Measurements from ENCODE around the gene SOBP.

The SOBP gene

DNA sequence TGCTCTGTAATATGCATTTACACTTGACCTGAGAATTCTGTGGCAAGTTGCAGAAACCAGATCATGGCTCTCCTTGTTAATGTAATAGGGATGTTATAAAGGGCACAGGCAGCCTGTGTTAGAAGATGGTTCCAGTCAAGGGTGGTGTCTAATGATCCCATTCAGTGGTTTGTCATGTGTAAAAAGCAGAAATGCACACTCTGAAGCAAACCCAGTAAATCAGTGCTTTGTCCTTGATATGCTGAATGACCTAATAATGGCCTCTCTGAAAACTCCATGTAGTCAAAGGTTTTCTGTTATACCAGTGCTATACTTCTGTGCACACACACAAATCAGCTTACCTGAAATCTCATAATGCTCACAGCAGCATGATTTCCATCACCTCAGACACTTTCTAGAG, 66.2 kb downstream of the SOBP start:
- no peak for DNase-seq (ENCODE audit: low spot score)
- TF ChIP-seq, protein P1, sequence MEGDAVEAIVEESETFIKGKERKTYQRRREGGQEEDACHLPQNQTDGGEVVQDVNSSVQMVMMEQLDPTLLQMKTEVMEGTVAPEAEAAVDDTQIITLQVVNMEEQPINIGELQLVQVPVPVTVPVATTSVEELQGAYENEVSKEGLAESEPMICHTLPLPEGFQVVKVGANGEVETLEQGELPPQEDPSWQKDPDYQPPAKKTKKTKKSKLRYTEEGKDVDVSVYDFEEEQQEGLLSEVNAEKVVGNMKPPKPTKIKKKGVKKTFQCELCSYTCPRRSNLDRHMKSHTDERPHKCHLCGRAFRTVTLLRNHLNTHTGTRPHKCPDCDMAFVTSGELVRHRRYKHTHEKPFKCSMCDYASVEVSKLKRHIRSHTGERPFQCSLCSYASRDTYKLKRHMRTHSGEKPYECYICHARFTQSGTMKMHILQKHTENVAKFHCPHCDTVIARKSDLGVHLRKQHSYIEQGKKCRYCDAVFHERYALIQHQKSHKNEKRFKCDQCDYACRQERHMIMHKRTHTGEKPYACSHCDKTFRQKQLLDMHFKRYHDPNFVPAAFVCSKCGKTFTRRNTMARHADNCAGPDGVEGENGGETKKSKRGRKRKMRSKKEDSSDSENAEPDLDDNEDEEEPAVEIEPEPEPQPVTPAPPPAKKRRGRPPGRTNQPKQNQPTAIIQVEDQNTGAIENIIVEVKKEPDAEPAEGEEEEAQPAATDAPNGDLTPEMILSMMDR (IDR thresholded peaks at IDR 0.05; ENCODE audit: extremely low read depth, missing control alignments): no peak

DNA sequence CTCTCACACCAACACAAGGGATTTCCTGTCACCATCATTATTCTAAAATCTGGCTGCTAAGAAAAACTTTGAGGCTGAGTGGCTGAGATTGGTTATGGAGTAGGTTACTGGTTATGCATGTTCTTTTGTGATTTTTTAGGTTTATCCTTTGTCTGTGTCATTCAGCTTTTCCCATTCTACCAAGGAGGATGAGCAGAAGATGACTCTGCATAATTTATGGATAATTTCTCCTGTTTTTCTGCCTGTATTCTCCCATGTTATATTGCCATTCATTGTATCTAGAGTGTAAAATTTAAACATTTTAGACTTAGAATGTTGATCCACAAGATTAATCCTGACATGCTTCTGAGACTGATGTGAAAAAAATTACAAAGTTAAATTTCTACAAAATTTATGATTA, 67.8 kb downstream of the SOBP start:
- TF ChIP-seq, protein P1 (IDR thresholded peaks at IDR 0.05; ENCODE audit: extremely low read depth, missing control alignments): no peak

DNA sequence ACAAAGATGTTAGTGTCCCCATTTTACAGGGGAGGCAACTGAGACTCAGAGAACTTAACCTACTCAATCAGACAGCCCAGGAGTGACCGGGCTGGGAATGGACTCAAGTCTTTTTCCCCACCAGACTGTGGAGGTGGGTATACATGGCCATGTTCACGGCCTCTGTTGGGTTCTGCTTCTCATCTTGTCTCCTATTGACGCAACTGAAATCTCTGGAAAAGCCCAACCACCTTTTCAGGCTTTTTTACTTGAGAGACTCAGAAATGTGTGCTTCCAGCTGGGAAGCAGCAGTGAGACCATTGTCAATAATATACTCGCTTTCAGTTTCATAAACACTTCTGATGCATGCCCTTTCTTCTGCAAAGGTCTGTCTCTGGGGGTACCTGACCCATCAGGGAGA, 70.7 kb downstream of the SOBP start:
- TF ChIP-seq, protein P1 (IDR thresholded peaks at IDR 0.05; ENCODE audit: extremely low read depth, missing control alignments): no peak
- no peak for DNase-seq (ENCODE audit: low spot score)

More for the DNA sequence above, 67.8 kb downstream of the SOBP start:
- DNase-seq (ENCODE audit: low spot score): no peak

DNA sequence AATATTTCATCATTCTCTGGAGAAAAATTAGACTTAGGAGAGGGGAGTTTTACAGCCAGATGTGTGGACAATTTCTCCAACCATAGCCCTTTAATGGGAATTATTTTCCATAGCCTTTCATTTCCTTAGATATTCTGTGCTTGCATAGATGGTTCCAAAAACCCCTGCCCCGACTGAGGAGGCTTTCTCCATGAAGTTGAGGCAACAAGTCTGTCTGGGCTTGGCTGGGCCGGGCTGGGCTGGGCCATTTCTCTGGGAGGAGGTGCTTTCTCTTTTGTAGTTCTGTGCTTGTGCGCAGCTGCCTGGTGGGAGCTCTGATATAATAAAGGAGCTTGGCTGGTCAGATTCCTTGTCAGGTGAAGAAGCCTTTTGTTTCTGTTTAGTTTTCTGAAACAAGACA, 71.4 kb downstream of the SOBP start:
- DNase-seq (ENCODE audit: low spot score): no peak
- TF ChIP-seq, protein P1 (IDR thresholded peaks at IDR 0.05; ENCODE audit: extremely low read depth, missing control alignments): no peak

DNA sequence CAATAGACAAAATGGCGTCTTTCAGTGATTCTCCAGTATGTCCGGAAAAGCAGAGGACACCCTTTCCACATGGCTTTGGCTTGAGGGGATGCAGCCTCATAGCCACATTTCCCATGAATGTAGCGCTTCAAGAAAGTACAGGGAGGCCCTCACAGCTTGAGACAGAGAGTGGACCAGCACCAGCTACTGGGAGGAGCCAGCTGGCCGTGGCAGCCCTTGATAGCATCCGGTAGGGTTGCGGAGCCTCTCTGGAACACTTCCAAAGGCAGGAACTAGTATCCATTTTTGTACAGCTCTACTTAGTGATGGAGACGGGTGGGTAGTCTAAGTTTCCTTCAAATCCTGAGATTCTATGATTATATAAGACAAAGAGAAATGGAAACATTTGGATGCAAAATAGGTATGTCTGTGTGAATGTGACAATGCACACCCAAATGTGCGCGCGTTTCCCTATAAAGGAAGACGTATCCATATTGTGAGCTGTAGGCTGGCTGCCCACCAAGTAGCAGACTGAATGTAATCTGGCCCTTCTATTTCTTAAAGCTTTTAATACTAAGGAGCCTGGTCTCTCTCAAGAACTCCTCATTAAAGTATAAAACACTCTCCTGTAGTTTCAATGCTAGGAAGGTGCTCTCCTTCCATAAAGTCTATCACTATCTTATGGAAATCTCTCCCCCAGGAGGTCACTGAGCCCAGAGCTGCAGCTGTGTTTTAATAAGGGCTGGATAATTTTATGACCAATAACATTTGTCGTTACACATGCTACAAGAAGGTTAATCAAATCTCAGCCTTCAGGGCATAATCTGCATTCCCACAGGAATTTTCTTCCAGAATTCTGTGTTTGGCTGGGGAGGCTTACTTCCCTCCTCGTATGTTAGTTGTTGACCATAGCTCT, 74.0 kb downstream of the SOBP start:
- TF ChIP-seq, protein P1 (IDR thresholded peaks at IDR 0.05; ENCODE audit: extremely low read depth, missing control alignments): no peak
- DNase-seq (ENCODE audit: low spot score): no peak

DNA sequence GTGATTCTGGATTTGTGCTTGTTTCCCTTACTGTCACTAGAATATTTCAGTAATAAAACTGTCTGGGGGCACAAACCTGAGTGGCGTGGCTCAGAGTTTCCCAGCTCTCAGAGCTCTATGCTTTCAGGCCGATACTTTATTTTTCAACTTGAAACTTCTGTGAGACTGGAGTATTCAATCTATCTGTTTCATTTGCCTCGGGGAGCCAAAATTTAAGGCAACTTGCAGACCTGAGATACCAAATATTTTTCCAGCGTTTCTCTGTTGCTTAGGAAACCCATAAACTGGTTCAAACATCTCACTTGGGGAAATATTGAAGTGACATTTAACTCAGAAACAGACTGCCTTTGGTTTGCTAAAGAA, 74.7 kb downstream of the SOBP start:
- no peak for DNase-seq (ENCODE audit: low spot score)
- TF ChIP-seq, protein P1 (IDR thresholded peaks at IDR 0.05; ENCODE audit: extremely low read depth, missing control alignments): no peak

DNA sequence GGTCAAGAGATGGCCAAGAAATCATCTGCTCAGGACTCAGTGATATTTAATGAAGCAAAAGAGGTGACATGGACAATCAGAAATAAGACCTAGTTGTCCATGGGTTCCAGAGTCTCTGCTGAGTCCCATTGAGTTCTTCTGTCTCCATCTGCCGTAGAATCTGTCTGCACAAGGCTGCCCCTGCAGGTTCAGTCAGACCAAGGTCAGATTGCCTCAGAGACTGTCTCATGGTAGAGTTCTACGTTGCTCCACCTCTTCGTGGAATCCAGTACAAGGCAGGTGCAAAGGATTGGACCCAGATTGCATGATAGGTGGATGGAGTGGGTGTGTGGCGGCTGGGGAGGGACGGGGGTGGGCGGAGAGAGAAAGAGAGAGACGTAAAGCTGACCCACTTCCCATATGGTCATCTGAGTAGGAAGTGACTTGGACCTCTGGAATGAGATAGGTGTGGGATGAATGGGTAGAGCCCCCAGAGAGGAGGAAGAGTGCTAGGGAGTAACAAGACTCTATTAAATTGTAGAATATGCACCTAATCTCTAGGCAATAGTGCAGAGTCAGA, 75.3 kb downstream of the SOBP start:
- TF ChIP-seq, protein P1 (IDR thresholded peaks at IDR 0.05; ENCODE audit: extremely low read depth, missing control alignments): no peak
- no peak for DNase-seq (ENCODE audit: low spot score)

All from GM20000 (cell line).